Lower lobe of right lung (tissue), 2 donors: ENCODE data around the gene BBS2. TPM values are rescaled to one million over a fixed set of nuclear protein-coding genes. Genes with fewer than 3 reads are reported as not detected.

Experiments
- ATAC-seq, 2 donors: fragments of 200-7000 bp; cut with Tn5 transposase; one replicate each; pipeline ENCODE4 v1.9.1; 2020 to 2022; ENCODE audit warnings: mild to moderate bottlenecking in 2 of 2, moderate library complexity in 2 of 2
- DNase-seq: peaks from one replicate; pipeline ENCODE4 v3.0.0-alpha.2; 2020
- H3K27ac ChIP-seq: fragments of 200-600 bp; one replicate; pipeline ENCODE4 v1.8.0; 2022
- H3K27me3 ChIP-seq: fragments of 200-600 bp; one replicate; pipeline ENCODE4 v1.8.0; 2022; ENCODE audit warnings: low read depth
- H3K36me3 ChIP-seq: fragments of 200-600 bp; one replicate; pipeline ENCODE4 v1.8.0; 2022; ENCODE audit warnings: mild to moderate bottlenecking
- H3K4me1 ChIP-seq: fragments of 200-600 bp; one replicate; pipeline ENCODE4 v1.8.0; 2022
- H3K4me3 ChIP-seq: fragments of 200-600 bp; one replicate; pipeline ENCODE4 v1.8.0; 2022; ENCODE audit warnings: mild to moderate bottlenecking
- H3K9me3 ChIP-seq: fragments of 200-600 bp; one replicate; pipeline ENCODE4 v1.8.0; 2022
- CTCF ChIP-seq: fragments of 200-600 bp; IDR thresholded peaks from one replicate; pipeline ENCODE4 v1.8.0; 2022; ENCODE audit warnings: antibody characterized with exemption, mild to moderate bottlenecking
- intact Hi-C: fragments of 100-400 bp; cut with DNase I; formaldehyde crosslinking; loops from one replicate; pipeline ENCODE4 v1.11.0; 2022
- total RNA-seq: library from RNA; stranded (reverse); fragmentation: NEBNext Ultra II Directional; extraction: Animal tissue kit (Norgen Biotek cat#: 25700); gene quantifications from one replicate; pipeline ENCODE4 v1.2.1, GENCODE V29; 2021
- donor health status: DM: no; HTN: yes; CAD: no; lungs with severe emphysema.

BBS2 gene
- total RNA-seq, 1 donor from 2014 or later = 42.2 TPM

- no peak for TF ChIP-seq CTCF
- Histone ChIP-seq H3K36me3 (no peaks in the 10 kb centered on the region), H3K9me3 (no peaks in the 10 kb centered on the region), H3K4me1 (no peaks in the 10 kb centered on the region), H3K27me3 (no peaks in the 10 kb centered on the region), H3K4me3 (no peak overlapping the region), H3K27ac (no peak overlapping the region)
- ATAC-seq (no peak), DNase-seq (no peak)
- intact Hi-C loops = no loop called here
Observed at GRCh38 chr16:56559109-56559508, 39.3 kb upstream of the BBS2 start.

- H3K4me3 ChIP-seq = no peak overlapping the region
- no peak overlapping the region for H3K27ac ChIP-seq
- no peak for TF ChIP-seq CTCF
- intact Hi-C loops = no loop called here
- ATAC-seq (no peak), DNase-seq (no peak)
- H3K4me1 ChIP-seq = no peaks in the 10 kb centered on the region
- no peaks in the 10 kb centered on the region for H3K36me3 ChIP-seq
- H3K27me3 ChIP-seq = no peaks in the 10 kb centered on the region
- H3K9me3 ChIP-seq = no peaks in the 10 kb centered on the region
Observed at GRCh38 chr16:56558024-56558747, 38.4 kb upstream of the BBS2 start.

GRCh38 chr16:56554441-56554840 lies 34.6 kb upstream of the BBS2 start:
- no peak overlapping the region for H3K27ac ChIP-seq
- peaks cover 7% of the 10 kb centered on the region for H3K4me1 ChIP-seq
- no peaks in the 10 kb centered on the region for H3K9me3 ChIP-seq
- intact Hi-C loops = no loop called here
- H3K36me3 ChIP-seq = no peaks in the 10 kb centered on the region
- no peak overlapping the region for H3K4me3 ChIP-seq
- ATAC-seq (no peak), DNase-seq (no peak)
- H3K27me3 ChIP-seq = no peaks in the 10 kb centered on the region
- no peak for TF ChIP-seq CTCF

GRCh38 chr16:56551796-56552738 lies 32.2 kb upstream of the BBS2 start:
- Histone ChIP-seq H3K9me3 (no peaks in the 10 kb centered on the region), H3K4me1 (peaks cover 7% of the 10 kb centered on the region), H3K4me3 (no peak overlapping the region), H3K27me3 (no peaks in the 10 kb centered on the region), H3K27ac (no peak overlapping the region), H3K36me3 (no peaks in the 10 kb centered on the region)
- intact Hi-C loops = no loop called here
- no peak for ATAC-seq
- no peak for DNase-seq
- TF ChIP-seq CTCF = no peak

- TF ChIP-seq CTCF = no peak
- intact Hi-C loops = no loop called here
- peaks cover 7% of the 10 kb centered on the region for H3K4me1 ChIP-seq
- no peak overlapping the region for H3K27ac ChIP-seq
- no peak overlapping the region for H3K4me3 ChIP-seq
- H3K27me3 ChIP-seq = no peaks in the 10 kb centered on the region
- H3K9me3 ChIP-seq = no peaks in the 10 kb centered on the region
- DNase-seq (no peak), ATAC-seq (no peak)
- no peaks in the 10 kb centered on the region for H3K36me3 ChIP-seq
Observed at GRCh38 chr16:56549744-56550385, 30.0 kb upstream of the BBS2 start.
